Lower leg skin (tissue), 3 donors: ENCODE measurements around the gene SLC24A1.

ENCODE experiments used
- POLR2A ChIP-seq, 2 donors: fragments of 450-650 bp; IDR thresholded peaks; one replicate each; pipeline ENCODE4 v1.6.1; 2016 to 2017; ENCODE audit warnings: antibody characterized with exemption in 2 of 2, mild to moderate bottlenecking in 1 of 2, moderate library complexity in 1 of 2
- TF ChIP-seq, protein P1 (sequence below), 3 donors: fragments of 450-650 bp; IDR thresholded peaks; one replicate each; pipeline ENCODE4 v1.5.1; 2016; ENCODE audit warnings: antibody characterized with exemption in 3 of 3, mild to moderate bottlenecking in 3 of 3, moderate library complexity in 2 of 3

DNA sequence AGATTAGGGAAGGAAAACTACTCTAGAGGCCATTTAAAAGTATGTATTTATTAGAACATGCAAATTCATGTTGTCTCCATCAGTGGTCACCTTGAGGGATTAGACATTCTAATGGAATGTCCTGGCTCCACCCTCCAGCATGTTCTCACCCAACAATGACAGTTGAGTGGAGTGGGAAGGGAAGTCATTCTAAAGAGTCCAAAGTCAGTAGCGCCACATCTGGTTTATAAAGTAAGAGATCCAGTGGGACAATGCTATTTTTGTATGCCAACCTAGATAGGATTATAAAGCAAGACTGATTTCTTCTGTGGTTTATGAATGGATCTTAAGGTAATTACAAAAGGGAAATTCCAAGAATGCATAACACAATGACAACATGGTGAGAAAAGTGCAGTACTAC is 33.3 kb downstream of the SLC24A1 start:
- TF ChIP-seq, protein P1, sequence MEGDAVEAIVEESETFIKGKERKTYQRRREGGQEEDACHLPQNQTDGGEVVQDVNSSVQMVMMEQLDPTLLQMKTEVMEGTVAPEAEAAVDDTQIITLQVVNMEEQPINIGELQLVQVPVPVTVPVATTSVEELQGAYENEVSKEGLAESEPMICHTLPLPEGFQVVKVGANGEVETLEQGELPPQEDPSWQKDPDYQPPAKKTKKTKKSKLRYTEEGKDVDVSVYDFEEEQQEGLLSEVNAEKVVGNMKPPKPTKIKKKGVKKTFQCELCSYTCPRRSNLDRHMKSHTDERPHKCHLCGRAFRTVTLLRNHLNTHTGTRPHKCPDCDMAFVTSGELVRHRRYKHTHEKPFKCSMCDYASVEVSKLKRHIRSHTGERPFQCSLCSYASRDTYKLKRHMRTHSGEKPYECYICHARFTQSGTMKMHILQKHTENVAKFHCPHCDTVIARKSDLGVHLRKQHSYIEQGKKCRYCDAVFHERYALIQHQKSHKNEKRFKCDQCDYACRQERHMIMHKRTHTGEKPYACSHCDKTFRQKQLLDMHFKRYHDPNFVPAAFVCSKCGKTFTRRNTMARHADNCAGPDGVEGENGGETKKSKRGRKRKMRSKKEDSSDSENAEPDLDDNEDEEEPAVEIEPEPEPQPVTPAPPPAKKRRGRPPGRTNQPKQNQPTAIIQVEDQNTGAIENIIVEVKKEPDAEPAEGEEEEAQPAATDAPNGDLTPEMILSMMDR (IDR thresholded peaks at IDR 0.05): no peak
- TF ChIP-seq POLR2A (IDR thresholded peaks at IDR 0.05): no peak
